HFFc6 (cell line): Measurements from ENCODE around the gene ATP2B3. TPM values are rescaled to one million over a fixed set of nuclear protein-coding genes. Genes with fewer than 3 reads are reported as not detected.

Experiments
- DNase-seq: peaks from one replicate; pipeline ENCODE4 v3.0.0-alpha.2; 2018
- H3K27ac Mint-ChIP-seq: 2 replicates; pipeline ENCODE4 v1.8.0; 2020; ENCODE audit warnings: mild to moderate bottlenecking, mixed read lengths
- H3K27me3 Mint-ChIP-seq: 2 replicates; pipeline ENCODE4 v1.8.0; 2021; ENCODE audit warnings: mild to moderate bottlenecking, moderate library complexity, mixed read lengths; ENCODE audit not compliant: insufficient read depth
- H3K36me3 Mint-ChIP-seq: 2 replicates; pipeline ENCODE4 v1.8.0; 2021; ENCODE audit warnings: low read depth, mixed read lengths
- H3K4me1 Mint-ChIP-seq: 2 replicates; pipeline ENCODE4 v1.8.0; 2020; ENCODE audit warnings: low read depth, mixed read lengths
- H3K4me3 Mint-ChIP-seq: 2 replicates; pipeline ENCODE4 v1.8.0; 2020; ENCODE audit warnings: mild to moderate bottlenecking, moderate library complexity, mixed read lengths
- H3K9me3 Mint-ChIP-seq: 2 replicates; pipeline ENCODE4 v1.8.0; 2020; ENCODE audit warnings: mild to moderate bottlenecking, mixed read lengths
- total RNA-seq, 6 experiments: library from RNA; stranded (reverse); fragmentation: NEBNext Ultra II Directional; extraction: Animal tissue kit (Norgen Biotek cat#: 25700); gene quantifications; 2 replicates in 1 of 6; 3 replicates in 5 of 6; pipeline ENCODE4 v1.2.3, GENCODE V29; 2021
- TF ChIP-seq, protein P1 (sequence below): fragments of 200-600 bp; sonication (generic); IDR thresholded peaks from 2 replicates; pipeline ENCODE4 v1.5.0; 2021; ENCODE audit warnings: antibody characterized with exemption, mild to moderate bottlenecking

Gene ATP2B3
- total RNA-seq, 6 experiments from 2014 or later = not detected

DNA sequence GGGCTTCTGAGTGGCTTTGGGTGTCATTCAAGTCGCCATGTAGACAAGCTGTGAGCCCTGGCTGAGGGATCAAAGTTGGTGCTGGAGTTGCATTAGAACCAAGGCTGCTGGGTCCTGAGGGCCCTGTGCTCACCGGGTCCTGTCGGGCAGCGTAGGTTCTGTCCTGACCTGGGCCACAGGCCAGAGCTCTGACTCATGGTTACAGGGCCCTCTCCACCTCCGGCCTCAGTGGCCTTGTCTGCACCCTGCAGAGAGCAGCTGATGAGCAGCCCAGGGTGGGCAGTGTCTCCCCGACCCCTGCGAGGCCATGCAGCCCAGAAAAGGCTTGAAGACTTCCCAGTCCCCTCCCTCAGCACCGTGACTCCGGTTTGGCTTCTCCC is 22.5 kb downstream of the ATP2B3 start:
- Mint-ChIP-seq H3K4me1 (no peaks in the 10 kb centered on the region), H3K9me3 (no peaks in the 10 kb centered on the region), H3K27me3 (peaks cover 9% of the 10 kb centered on the region), H3K27ac (no peak overlapping the region), H3K4me3 (no peak overlapping the region), H3K36me3 (no peaks in the 10 kb centered on the region)
- TF ChIP-seq, protein P1, sequence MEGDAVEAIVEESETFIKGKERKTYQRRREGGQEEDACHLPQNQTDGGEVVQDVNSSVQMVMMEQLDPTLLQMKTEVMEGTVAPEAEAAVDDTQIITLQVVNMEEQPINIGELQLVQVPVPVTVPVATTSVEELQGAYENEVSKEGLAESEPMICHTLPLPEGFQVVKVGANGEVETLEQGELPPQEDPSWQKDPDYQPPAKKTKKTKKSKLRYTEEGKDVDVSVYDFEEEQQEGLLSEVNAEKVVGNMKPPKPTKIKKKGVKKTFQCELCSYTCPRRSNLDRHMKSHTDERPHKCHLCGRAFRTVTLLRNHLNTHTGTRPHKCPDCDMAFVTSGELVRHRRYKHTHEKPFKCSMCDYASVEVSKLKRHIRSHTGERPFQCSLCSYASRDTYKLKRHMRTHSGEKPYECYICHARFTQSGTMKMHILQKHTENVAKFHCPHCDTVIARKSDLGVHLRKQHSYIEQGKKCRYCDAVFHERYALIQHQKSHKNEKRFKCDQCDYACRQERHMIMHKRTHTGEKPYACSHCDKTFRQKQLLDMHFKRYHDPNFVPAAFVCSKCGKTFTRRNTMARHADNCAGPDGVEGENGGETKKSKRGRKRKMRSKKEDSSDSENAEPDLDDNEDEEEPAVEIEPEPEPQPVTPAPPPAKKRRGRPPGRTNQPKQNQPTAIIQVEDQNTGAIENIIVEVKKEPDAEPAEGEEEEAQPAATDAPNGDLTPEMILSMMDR = no peak
- DNase-seq = no peak

DNA sequence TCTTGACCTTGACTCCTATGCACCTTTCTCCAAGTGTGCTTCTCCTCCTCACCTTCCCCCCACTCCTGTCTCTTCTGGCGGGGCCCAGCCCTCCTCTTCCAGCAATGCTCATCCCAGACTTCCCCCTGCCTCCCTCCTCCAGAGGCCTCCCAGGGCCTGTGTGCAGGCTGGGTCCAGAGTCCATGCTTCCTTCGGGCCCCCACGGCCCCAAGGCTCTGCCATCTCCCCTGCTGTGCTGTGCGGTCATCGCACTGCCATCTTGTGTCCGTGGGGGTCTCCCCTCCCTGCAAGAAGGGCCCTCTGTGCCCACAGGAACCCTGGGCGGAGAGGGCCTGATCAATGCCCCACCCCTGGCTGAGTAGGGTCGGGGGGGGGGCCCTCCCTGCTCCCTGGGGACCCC is 27.3 kb downstream of the ATP2B3 start:
- Mint-ChIP-seq H3K36me3 (no peaks in the 10 kb centered on the region), H3K27ac (no peak overlapping the region), H3K4me1 (no peaks in the 10 kb centered on the region), H3K9me3 (no peaks in the 10 kb centered on the region), H3K4me3 (no peak overlapping the region), H3K27me3 (peaks cover 7% of the 10 kb centered on the region)
- DNase-seq = no peak
- TF ChIP-seq, protein P1 = no peak

DNA sequence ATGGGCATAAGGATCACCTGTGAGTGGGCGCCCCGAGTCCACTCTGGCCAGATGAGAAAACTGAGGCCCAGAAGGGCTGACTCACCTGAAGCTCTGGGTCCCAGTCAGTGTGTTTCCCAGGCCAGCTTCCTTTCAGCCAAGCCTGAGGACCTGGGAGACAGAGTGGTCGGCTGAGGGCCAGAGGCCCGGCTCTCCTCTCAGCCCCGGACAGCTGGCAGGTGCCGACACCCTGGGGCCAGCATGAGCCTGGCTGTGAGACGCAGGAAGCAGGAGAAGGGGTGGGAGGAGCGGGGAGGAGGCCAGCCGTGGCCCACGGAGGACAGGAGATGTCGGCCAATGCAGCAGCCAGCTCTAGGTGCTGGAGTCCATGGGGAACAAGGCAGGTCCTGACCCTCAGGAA is 28.9 kb downstream of the ATP2B3 start:
- no peak for DNase-seq
- TF ChIP-seq, protein P1 = no peak
- Mint-ChIP-seq H3K36me3 (no peaks in the 10 kb centered on the region), H3K9me3 (no peaks in the 10 kb centered on the region), H3K4me3 (no peak overlapping the region), H3K27ac (no peak overlapping the region), H3K4me1 (peaks cover 8% of the 10 kb centered on the region), H3K27me3 (peaks cover 7% of the 10 kb centered on the region)

DNA sequence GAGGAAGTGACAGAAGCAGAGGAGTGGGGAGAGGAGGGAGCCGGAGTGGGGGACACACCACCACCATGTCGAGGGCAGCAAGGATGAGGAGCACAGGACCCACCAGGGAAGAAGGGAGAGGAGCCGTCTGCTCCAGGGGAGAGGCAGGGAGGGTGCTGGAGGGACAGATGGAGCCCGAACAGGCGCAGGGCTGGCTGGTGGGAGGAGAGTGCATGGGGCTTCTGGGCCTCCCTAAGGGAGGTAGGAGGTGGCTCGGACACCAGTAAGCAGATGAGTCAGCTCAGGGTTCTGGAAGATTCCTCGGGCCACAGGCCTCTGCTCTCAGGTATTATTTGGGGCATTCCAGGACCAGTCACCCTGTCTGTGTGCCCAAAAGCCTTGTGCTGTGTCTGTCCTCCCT is 29.8 kb downstream of the ATP2B3 start:
- TF ChIP-seq, protein P1 = no peak
- DNase-seq = peak; percentile 10
- Mint-ChIP-seq H3K27ac (no peak overlapping the region), H3K36me3 (no peaks in the 10 kb centered on the region), H3K9me3 (no peaks in the 10 kb centered on the region), H3K4me3 (no peak overlapping the region), H3K4me1 (peaks cover 11% of the 10 kb centered on the region), H3K27me3 (peaks cover 9% of the 10 kb centered on the region)

DNA sequence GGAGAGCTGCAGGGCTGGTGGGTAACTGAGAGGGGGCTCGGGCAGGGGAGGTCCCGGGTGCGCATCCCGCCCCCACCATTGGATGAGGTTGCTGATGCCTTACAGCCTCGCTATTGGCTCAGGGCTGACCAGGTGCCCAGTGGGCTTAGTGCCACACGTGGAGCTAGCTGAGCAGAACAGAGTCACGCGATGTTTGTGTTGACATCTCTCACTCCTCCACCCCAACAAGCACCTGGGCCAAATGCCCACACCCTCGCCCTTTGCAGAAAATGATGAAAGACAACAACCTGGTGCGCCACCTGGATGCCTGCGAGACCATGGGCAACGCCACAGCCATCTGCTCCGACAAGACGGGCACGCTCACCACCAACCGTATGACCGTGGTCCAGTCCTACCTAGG is 31.8 kb downstream of the ATP2B3 start:
- H3K27ac Mint-ChIP-seq = no peak overlapping the region
- H3K36me3 Mint-ChIP-seq = no peaks in the 10 kb centered on the region
- DNase-seq = no peak
- TF ChIP-seq, protein P1 = no peak
- peaks cover 9% of the 10 kb centered on the region for H3K27me3 Mint-ChIP-seq
- H3K4me3 Mint-ChIP-seq = no peak overlapping the region
- H3K9me3 Mint-ChIP-seq = no peaks in the 10 kb centered on the region
- H3K4me1 Mint-ChIP-seq = peaks cover 11% of the 10 kb centered on the region

DNA sequence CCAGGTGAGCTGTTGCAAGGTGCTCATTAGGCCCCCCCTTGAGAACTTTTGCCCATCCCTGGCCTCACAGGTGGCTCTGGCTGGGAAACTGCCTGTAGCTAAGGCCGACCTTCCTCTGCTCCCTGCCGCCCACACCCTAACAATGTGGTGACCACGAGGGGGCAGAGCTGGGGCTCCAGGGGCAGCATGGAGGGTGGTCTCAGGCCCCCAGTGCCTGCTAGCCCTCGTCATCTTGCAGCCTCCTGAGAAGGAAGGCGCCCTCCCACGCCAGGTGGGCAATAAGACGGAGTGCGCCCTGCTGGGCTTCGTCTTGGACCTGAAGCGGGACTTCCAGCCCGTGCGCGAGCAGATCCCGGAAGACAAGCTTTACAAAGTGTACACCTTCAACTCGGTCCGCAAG is 32.4 kb downstream of the ATP2B3 start:
- H3K4me1 Mint-ChIP-seq = peaks cover 11% of the 10 kb centered on the region
- TF ChIP-seq, protein P1 = 0 out of 2 replicates have a peak, but pooled peaks have one; percentile 12
- H3K4me3 Mint-ChIP-seq = no peak overlapping the region
- DNase-seq = no peak
- peaks cover 9% of the 10 kb centered on the region for H3K27me3 Mint-ChIP-seq
- no peaks in the 10 kb centered on the region for H3K36me3 Mint-ChIP-seq
- H3K9me3 Mint-ChIP-seq = no peaks in the 10 kb centered on the region
- no peak overlapping the region for H3K27ac Mint-ChIP-seq
